ENCODE data around the gene GLRB. TPM values are rescaled to one million over a fixed set of nuclear protein-coding genes. Genes with fewer than 3 reads are reported as not detected.
A peak's percentile ranks its signal among the peaks of the same experiment; 100 is the strongest.

Gene GLRB
- total RNA-seq, 1 experiment from 2014 or later, result 5.1 TPM

DNA sequence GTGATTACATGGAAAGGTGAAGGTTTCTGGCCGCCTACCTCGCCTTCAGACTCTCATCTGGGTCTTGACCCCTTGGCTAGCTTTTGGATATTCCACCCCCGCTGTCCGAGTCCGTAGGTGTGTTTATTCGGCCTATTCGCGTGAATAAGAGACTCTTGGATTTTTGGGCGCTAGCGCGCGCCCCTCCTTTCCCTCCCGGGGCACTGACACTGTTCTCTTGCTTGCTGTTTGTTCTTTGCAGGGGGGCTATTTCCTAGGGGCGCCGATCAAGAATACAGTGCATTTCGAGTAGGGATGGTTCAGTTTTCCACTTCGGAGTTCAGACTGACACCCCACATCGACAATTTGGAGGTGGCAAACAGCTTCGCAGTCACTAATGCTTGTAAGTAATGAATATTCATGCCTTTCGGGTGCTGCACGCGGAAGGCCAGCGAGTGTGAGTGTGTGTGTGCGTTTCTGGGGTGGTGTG is 145.5 kb downstream of the GLRB start:
- DNase-seq (ENCODE audit: low spot score), result peak; percentile 62
- in situ Hi-C loops (cut with HindIII; ENCODE audit: low sequenced_read_pairs), result no loop called here

Other genes with a start within 250 kb of the GLRB start
- gene PDGFC, start 104.4 kb upstream of the GLRB start, total RNA-seq (2014; rRNA removed; shearing (Covaris generic)), result 28.2 and 28.3 TPM in 2 replicates
- gene GRIA2, start 144.6 kb downstream of the GLRB start, total RNA-seq (2014; rRNA removed; shearing (Covaris generic)), result not detected in 2 replicates

Measured in G401 (cell line).